Mesenchymal stem cell (in vitro differentiated cells and primary cell): ENCODE data around the gene AGAP5.

Experiments
- DNase-seq: peaks from one replicate; pipeline ENCODE4 v3.0.0-alpha.2; 2013
- H2AFZ ChIP-seq: one replicate; pipeline ENCODE4 v1.6.1; 2013; ENCODE audit warnings: low read depth, mild to moderate bottlenecking, control low read depth, inconsistent platforms, low read length, moderate library complexity
- H2AK5ac ChIP-seq: 2 replicates; pipeline ENCODE4 v1.6.1; 2013; ENCODE audit warnings: low read length, moderate library complexity, mild to moderate bottlenecking, inconsistent platforms; ENCODE audit not compliant: severe bottlenecking
- H2BK120ac ChIP-seq: one replicate; pipeline ENCODE4 v1.6.1; 2013; ENCODE audit warnings: low read depth, mild to moderate bottlenecking, inconsistent platforms, low read length, moderate library complexity
- H2BK12ac ChIP-seq, 2 experiments: one replicate each; pipeline ENCODE4 v1.6.1; 2013; ENCODE audit warnings: inconsistent platforms in 2 of 2, low read length in 2 of 2, mild to moderate bottlenecking in 2 of 2, moderate library complexity in 2 of 2, control low read depth in 1 of 2
- H2BK15ac ChIP-seq: one replicate; pipeline ENCODE4 v1.6.1; 2013; ENCODE audit warnings: mild to moderate bottlenecking, low read depth, inconsistent platforms; ENCODE audit not compliant: poor library complexity, severe bottlenecking
- H2BK5ac ChIP-seq: 2 replicates; pipeline ENCODE4 v1.6.1; 2013; ENCODE audit warnings: low read depth, mild to moderate bottlenecking, low read length, control low read depth, inconsistent platforms; ENCODE audit not compliant: poor library complexity, severe bottlenecking
- H3K14ac ChIP-seq, 2 experiments: one replicate each; pipeline ENCODE4 v1.6.1; 2013; ENCODE audit warnings: inconsistent platforms in 2 of 2, low read length in 2 of 2, control low read depth in 1 of 2, mild to moderate bottlenecking in 1 of 2, moderate library complexity in 1 of 2
- H3K18ac ChIP-seq, 2 experiments: one replicate each; pipeline ENCODE4 v1.6.1; 2013; ENCODE audit warnings: inconsistent platforms in 2 of 2, low read length in 2 of 2, control low read depth in 1 of 2, low read depth in 1 of 2, mild to moderate bottlenecking in 1 of 2
- H3K23ac ChIP-seq, 2 experiments: one replicate each; pipeline ENCODE4 v1.6.1; 2013; ENCODE audit warnings: inconsistent platforms in 2 of 2, low read length in 2 of 2, mild to moderate bottlenecking in 2 of 2, moderate library complexity in 2 of 2, control low read depth in 1 of 2
- H3K27ac ChIP-seq: 2 replicates; pipeline ENCODE4 v1.5.1; 2013; ENCODE audit warnings: mild to moderate bottlenecking, moderate library complexity, low read length, control low read depth, inconsistent platforms; ENCODE audit not compliant: poor library complexity, severe bottlenecking
- H3K27me3 ChIP-seq, 2 experiments: 2 replicates each; pipeline versions ENCODE4 v1.6.1 to v1.7.0; 2013; ENCODE audit warnings: low read length in 2 of 2, mild to moderate bottlenecking in 2 of 2, moderate library complexity in 2 of 2, control low read depth in 1 of 2, inconsistent platforms in 1 of 2; ENCODE audit not compliant: control insufficient read depth in 1 of 2, insufficient read depth in 1 of 2
- H3K36me3 ChIP-seq, 2 experiments: 2 replicates each; pipeline versions ENCODE4 v1.6.1 to v1.7.0; 2013; ENCODE audit warnings: low read length in 2 of 2, control low read depth in 1 of 2, inconsistent platforms in 1 of 2, low read depth in 1 of 2, mild to moderate bottlenecking in 1 of 2; ENCODE audit not compliant: insufficient read depth in 2 of 2, control insufficient read depth in 1 of 2
- H3K4ac ChIP-seq, 2 experiments: one replicate each; pipeline ENCODE4 v1.6.1; 2013; ENCODE audit warnings: inconsistent platforms in 2 of 2, low read length in 2 of 2, mild to moderate bottlenecking in 2 of 2, moderate library complexity in 2 of 2, control low read depth in 1 of 2, low read depth in 1 of 2
- H3K4me1 ChIP-seq: 2 replicates; pipeline ENCODE4 v1.6.1; 2013; ENCODE audit warnings: low read depth, low read length, control low read depth; ENCODE audit not compliant: control insufficient read depth, insufficient read depth
- H3K4me2 ChIP-seq: 2 replicates; pipeline ENCODE4 v1.6.1; 2013; ENCODE audit warnings: low read length, mild to moderate bottlenecking, inconsistent platforms; ENCODE audit not compliant: poor library complexity, severe bottlenecking
- H3K4me3 ChIP-seq, 2 experiments: 2 replicates each; pipeline versions ENCODE4 v1.5.1 to v1.7.0; 2013; ENCODE audit warnings: low read length in 2 of 2, mild to moderate bottlenecking in 2 of 2, control low read depth in 1 of 2, low read depth in 1 of 2; ENCODE audit not compliant: insufficient read depth in 1 of 2
- H3K79me1 ChIP-seq: replicated peaks from 2 replicates; pipeline ENCODE4 v1.6.1; 2013; ENCODE audit warnings: mild to moderate bottlenecking, control low read depth, low read length, inconsistent platforms; ENCODE audit not compliant: poor library complexity, severe bottlenecking
- H3K9ac ChIP-seq: 2 replicates; pipeline ENCODE4 v1.7.0; 2013; ENCODE audit warnings: mild to moderate bottlenecking, low read length, moderate library complexity
- H3K9me3 ChIP-seq: 2 replicates; pipeline ENCODE4 v1.7.0; 2013; ENCODE audit warnings: mild to moderate bottlenecking, low read length; ENCODE audit not compliant: control insufficient read depth
- H4K8ac ChIP-seq: one replicate; pipeline ENCODE4 v1.6.1; 2013; ENCODE audit warnings: inconsistent platforms, mild to moderate bottlenecking, low read length, moderate library complexity
- H4K91ac ChIP-seq: one replicate; pipeline ENCODE4 v1.6.1; 2013; ENCODE audit warnings: mild to moderate bottlenecking, low read length, inconsistent platforms
- WGBS: methylation state at CpG from one replicate; pipeline ENCODE4 v1.1.7; 2013; ENCODE audit warnings: mixed read lengths; 5-methylcytosine and 5-hydroxymethylcytosine counted together

Gene AGAP5

GRCh38 chr10:73649876-73650536 is 47.9 kb downstream of the AGAP5 start:
- WGBS, result 99% methylated on average over 4 of the region's 6 CpGs
- Histone ChIP-seq H3K36me3 (no peaks in the 10 kb centered on the region), H2AFZ (no peak overlapping the region)

GRCh38 chr10:73648975-73649829 is 48.7 kb downstream of the AGAP5 start:
- H2BK15ac ChIP-seq, result no peak overlapping the region
- H3K79me1 ChIP-seq, result no peaks in the 10 kb centered on the region
- WGBS, result 59% methylated on average over 3 of the region's 4 CpGs

More at GRCh38 chr10:73649876-73650536, 47.9 kb downstream of the AGAP5 start:
- no peaks in the 10 kb centered on the region for H3K9me3 ChIP-seq
- DNase-seq, result peak; percentile 80
- no peak overlapping the region for H4K91ac ChIP-seq
- H2BK15ac ChIP-seq, result no peak overlapping the region
- peaks cover 0 to 12% of the 10 kb centered on the region in 2 experiments for H3K27me3 ChIP-seq
- no peaks in the 10 kb centered on the region for H3K79me1 ChIP-seq
- H4K8ac ChIP-seq, result no peak overlapping the region
- no peak overlapping the region for H3K4me3 ChIP-seq
- peak overlapping the region in 1 of 2 experiments; percentile 7 for H2BK12ac ChIP-seq
- no peak overlapping the region for H3K27ac ChIP-seq
- no peak overlapping the region for H3K14ac ChIP-seq
- H3K4me2 ChIP-seq, result no peak overlapping the region
- H3K9ac ChIP-seq, result no peak overlapping the region
- H3K23ac ChIP-seq, result no peak overlapping the region
- H3K4ac ChIP-seq, result no peak overlapping the region
- H3K4me1 ChIP-seq, result peaks cover 12% of the 10 kb centered on the region
- peak overlapping the region; percentile 64 for H2BK120ac ChIP-seq
- peak overlapping the region; percentile 29 for H2AK5ac ChIP-seq
- H3K18ac ChIP-seq, result peak overlapping the region in 1 of 2 experiments; percentile 8
- no peak overlapping the region for H2BK5ac ChIP-seq

GRCh38 chr10:73647875-73648651 is 49.8 kb downstream of the AGAP5 start:
- Histone ChIP-seq H2BK5ac (no peak overlapping the region), H4K8ac (peak overlapping the region; percentile 98), H3K4me3 (peak overlapping the region; percentile 57 to 73), H2AK5ac (no peak overlapping the region), H4K91ac (peak overlapping the region; percentile 41), H2AFZ (peak overlapping the region; percentile 30), H3K18ac (peak overlapping the region; percentile 38 to 76), H3K14ac (no peak overlapping the region), H2BK15ac (no peak overlapping the region), H3K23ac (no peak overlapping the region), H2BK12ac (peak overlapping the region in 1 of 2 experiments; percentile 38), H3K4me2 (peak overlapping the region; percentile 60), H3K36me3 (no peaks in the 10 kb centered on the region), H3K27ac (no peak overlapping the region), H3K9ac (peak overlapping the region; percentile 89), H3K27me3 (no peaks in the 10 kb centered on the region), H3K79me1 (no peaks in the 10 kb centered on the region), H3K4ac (peak overlapping the region; percentile 52 to 73), H2BK120ac (peak overlapping the region; percentile 22), H3K4me1 (peaks cover 11% of the 10 kb centered on the region), H3K9me3 (no peaks in the 10 kb centered on the region)
- 63% methylated on average over 35 of the region's 35 CpGs for WGBS
- DNase-seq, result no peak

More at GRCh38 chr10:73648975-73649829, 48.7 kb downstream of the AGAP5 start:
- H3K4ac ChIP-seq, result no peak overlapping the region
- no peak for DNase-seq
- H3K4me2 ChIP-seq, result no peak overlapping the region
- H4K8ac ChIP-seq, result peak overlapping the region; percentile 12
- peaks cover 12% of the 10 kb centered on the region for H3K4me1 ChIP-seq
- H2BK120ac ChIP-seq, result peak overlapping the region; percentile 64
- H3K27ac ChIP-seq, result no peak overlapping the region
- no peak overlapping the region for H3K23ac ChIP-seq
- no peak overlapping the region for H3K4me3 ChIP-seq
- no peak overlapping the region for H2AFZ ChIP-seq
- H2AK5ac ChIP-seq, result peak overlapping the region; percentile 29
- peak overlapping the region in 1 of 2 experiments; percentile 7 for H2BK12ac ChIP-seq
- no peaks in the 10 kb centered on the region for H3K36me3 ChIP-seq
- H3K18ac ChIP-seq, result peak overlapping the region in 1 of 2 experiments; percentile 8
- H3K14ac ChIP-seq, result no peak overlapping the region
- H4K91ac ChIP-seq, result no peak overlapping the region
- H3K9ac ChIP-seq, result no peak overlapping the region
- H3K9me3 ChIP-seq, result no peaks in the 10 kb centered on the region
- H2BK5ac ChIP-seq, result no peak overlapping the region
- H3K27me3 ChIP-seq, result peaks cover 0 to 11% of the 10 kb centered on the region in 2 experiments
